ENCODE results near the gene EXD2.
"Not testable (repeated sequence)": the region's sequence is repeated elsewhere in the genome, so short reads cannot be mapped to it uniquely, and the experiment has no call there.

The EXD2 gene

GRCh38 chr14:69281450-69282169, 90.3 kb downstream of the EXD2 start:
- no peak for DNase-seq (ENCODE audit: low read depth)

GRCh38 chr14:69282448-69282847, 91.2 kb downstream of the EXD2 start:
- DNase-seq (ENCODE audit: low read depth): no peak

- no peak for DNase-seq (ENCODE audit: low read depth)
Observed at GRCh38 chr14:69284170-69284569, 92.9 kb downstream of the EXD2 start.

- no peak for DNase-seq (ENCODE audit: low read depth)
Observed at GRCh38 chr14:69285661-69286255, 94.5 kb downstream of the EXD2 start.

- DNase-seq (ENCODE audit: low read depth): no peak
Observed at GRCh38 chr14:69287098-69288010, 96.1 kb downstream of the EXD2 start.

- no peak for DNase-seq (ENCODE audit: low read depth)
Observed at GRCh38 chr14:69288011-69288771, 96.9 kb downstream of the EXD2 start.

- DNase-seq (ENCODE audit: low read depth): no peak
Observed at GRCh38 chr14:69288956-69289705, 97.8 kb downstream of the EXD2 start.

GRCh38 chr14:69289811-69290520, 98.7 kb downstream of the EXD2 start:
- DNase-seq (ENCODE audit: low read depth): no peak

GRCh38 chr14:69290881-69291280, 99.6 kb downstream of the EXD2 start:
- not testable (repeated sequence) for DNase-seq (ENCODE audit: low read depth)

GRCh38 chr14:69291396-69291795, 100.1 kb downstream of the EXD2 start:
- no peak for DNase-seq (ENCODE audit: low read depth)

- DNase-seq (ENCODE audit: low read depth): no peak
Observed at GRCh38 chr14:69291891-69292561, 100.7 kb downstream of the EXD2 start.
